HG03432 (cell line): ENCODE data around the gene MMP11.
A peak's percentile ranks its signal among the peaks of the same experiment; 100 is the strongest.

Source experiments
- ATAC-seq: cut with Tn5 transposase; IDR thresholded peaks from one replicate; pipeline ENCODE4 v1.9.1; 2021; ENCODE audit warnings: mild to moderate bottlenecking, moderate library complexity; ENCODE audit not compliant: unreplicated experiment

Gene MMP11

GRCh38 chr22:23756891-23757290, 15.8 kb upstream of the MMP11 start:
- ATAC-seq: no peak

DNA sequence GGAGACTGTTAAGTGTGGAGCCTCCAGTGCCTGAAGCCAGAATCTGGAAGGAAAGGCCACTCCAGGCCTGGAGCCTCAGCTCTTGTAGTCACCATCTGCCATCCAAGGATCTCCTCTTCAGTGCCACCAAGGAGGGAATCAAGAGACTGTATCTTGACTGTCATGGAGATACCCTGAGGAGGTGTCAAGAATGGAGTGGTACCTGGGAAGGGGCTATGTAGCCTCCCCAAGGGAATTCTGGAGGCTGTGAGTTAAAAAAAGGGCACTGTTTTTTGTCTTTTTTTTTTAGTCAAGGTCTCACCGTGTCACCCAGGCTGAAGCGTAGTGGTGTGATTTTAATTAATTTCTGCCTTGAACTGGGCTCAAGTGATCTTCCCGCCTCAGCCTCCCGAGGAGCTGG, 13.1 kb upstream of the MMP11 start:
- ATAC-seq: no peak

DNA sequence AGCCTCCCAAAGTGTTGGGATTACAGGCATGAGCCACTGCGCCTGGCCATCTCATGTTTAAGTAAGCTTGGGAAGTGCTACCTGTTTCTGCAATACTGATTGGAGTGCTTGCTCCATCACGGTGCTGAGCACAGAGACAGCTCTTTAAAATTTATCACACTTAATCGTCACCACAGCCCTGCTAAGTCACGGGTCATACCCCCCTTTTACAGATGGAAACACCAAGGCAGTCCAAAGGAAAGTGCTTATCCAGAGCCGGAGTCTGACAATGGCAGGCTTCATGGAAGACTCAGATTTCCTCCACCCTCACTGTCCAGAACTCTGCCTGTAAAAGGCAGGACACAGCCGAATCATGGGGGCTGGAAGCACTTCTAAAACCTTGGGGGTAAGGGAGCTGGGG, 12.6 kb upstream of the MMP11 start:
- no peak for ATAC-seq

DNA sequence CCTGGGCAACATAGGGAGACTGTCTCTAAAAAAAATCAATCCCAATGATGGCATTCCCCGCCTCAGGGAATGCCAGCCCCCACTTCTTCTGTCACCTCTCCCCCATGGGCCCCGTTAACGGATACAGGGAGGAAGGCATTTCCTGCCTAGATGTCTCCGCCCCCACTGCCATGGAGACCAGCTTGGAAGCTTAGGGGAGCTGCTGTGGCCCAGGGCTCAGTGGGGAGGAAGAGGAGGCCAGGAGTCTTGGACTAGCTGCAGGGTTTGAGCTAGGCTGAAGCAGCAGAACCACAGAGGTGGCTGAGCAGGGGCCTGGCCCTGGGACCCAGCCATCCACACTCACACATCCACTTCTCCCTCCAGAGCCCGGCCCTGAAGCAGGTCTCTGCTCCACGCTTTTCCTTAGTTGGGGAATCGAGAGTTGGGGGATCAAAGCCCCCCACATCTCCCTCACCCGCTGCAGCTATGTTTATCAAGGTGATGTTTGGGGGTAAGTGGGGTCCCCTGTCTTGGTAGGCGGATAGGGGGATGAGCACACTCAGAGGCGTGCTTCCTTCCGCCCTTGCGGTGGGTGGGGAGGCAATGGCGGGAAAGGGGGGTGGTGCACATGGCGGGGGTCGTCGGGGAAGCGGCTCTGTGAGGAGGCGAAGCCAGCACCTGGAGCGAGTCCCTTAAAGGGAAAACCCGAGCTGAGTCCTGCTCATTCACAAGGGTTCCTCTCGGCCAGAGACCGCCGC, 9.6 kb upstream of the MMP11 start, which contains the start of gene C22orf15:
TSS of gene C22orf15 (plus strand) at position 149 of the 737 bp plus-strand sequence. CDS start at position 466, 317 bp downstream.
- no peak for ATAC-seq

DNA sequence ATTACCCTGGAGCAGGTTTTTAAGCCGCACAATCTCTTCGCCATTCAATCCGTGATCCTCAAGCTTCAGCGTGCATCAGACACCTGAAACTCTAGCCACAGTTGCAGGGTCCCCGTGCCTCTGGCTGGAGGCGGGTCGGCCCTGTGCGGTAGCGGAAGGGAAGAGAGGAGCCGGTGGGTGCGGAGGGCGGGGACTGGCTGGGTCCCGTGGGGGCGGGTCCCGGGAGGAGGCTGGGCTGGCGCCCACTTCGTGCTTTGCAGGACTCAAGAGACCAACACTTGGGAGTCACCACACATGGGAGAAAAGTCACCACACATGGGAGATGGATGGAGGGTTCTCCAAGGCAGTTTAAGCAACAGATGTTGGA, 9.1 kb upstream of the MMP11 start:
- ATAC-seq: no peak

DNA sequence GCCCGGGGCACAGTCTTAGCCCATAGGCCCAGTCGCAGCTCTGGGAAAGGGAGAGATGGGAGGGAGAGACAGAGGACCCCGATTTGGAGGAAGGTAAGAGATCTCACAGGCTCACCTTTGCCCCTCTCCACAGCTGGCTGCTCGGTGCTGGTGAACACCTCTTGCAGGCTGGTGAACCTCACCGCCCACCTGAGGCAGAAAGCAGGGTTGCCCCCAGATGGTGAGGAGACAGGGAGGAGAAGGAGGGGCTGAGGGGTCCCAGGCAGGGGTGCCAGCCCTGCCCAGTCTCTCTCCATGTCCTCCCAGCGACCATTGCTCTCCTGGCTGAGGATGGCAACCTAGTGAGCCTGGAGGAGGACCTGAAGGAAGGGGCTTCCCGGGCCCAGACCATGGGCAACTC, 8.7 kb upstream of the MMP11 start:
- no peak for ATAC-seq

- no peak for ATAC-seq
Measured at GRCh38 chr22:23764899-23765881, 7.5 kb upstream of the MMP11 start.

DNA sequence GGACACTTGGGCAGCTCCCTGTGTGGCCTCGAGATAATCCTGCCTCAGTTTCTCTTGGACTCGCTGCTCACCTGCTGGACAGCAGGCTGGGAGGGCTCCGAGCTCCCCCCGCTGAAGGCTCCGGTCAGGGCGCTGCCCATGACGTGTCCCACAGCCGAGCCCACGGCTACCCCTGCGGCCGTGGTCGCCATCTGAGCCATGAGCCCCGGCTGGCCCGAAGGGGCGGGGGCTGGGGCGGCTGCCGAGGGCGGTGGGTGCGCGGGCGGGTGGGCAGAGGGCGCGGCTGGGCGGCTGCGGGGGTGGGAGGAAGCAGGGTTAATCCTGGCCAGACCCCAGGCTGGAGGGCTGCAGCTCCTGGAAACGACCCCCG, 5.4 kb upstream of the MMP11 start:
- ATAC-seq: no peak

DNA sequence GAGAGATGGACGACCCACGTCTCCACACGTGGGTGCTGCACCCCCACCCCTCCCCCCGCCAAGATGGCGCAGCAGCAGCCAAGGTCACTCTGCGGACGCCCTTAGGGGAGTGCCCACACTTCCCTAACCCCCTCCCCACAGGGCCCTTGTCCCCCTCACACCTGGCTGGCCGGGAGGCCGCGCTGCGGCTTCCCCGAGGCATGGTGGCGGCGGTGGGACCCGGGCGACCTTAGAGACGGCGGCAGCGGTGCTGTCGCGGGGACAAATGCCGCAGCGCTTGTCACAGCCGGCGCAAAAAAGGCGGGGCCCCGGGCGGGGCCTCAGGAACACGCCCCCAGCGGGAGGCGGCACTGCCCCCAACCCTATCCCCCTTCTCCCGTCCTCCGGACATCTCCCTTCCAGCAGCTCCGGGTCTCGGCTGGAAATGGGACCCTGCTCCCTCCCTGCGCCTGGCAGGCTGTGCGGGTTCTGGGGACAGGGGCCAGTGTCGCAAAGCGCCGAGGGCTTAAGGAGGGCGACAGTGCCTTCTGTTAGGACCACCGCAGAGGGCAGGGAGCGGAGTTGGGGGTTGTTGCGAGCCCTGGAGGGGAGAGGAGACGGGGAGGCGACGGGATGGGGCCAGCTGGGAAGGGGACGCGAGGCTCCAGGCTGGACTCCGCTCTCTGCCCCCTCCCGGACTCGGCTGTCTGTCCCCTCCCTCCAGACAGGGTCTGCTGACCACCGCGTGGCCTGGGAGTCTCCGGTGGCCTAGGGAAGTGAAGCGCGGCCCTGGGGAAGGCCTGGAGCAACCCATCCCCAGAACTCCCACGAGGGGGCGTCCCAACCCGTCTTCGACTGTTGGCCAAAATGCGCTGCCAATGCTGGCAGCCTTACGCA, 4.7 kb upstream of the MMP11 start, which contains the start of gene CHCHD10:
TSS of gene CHCHD10 (minus strand) at position 300 of the 876 bp plus-strand sequence. CDS start at position 202, 98 bp downstream.
- ATAC-seq: peak; percentile 62

DNA sequence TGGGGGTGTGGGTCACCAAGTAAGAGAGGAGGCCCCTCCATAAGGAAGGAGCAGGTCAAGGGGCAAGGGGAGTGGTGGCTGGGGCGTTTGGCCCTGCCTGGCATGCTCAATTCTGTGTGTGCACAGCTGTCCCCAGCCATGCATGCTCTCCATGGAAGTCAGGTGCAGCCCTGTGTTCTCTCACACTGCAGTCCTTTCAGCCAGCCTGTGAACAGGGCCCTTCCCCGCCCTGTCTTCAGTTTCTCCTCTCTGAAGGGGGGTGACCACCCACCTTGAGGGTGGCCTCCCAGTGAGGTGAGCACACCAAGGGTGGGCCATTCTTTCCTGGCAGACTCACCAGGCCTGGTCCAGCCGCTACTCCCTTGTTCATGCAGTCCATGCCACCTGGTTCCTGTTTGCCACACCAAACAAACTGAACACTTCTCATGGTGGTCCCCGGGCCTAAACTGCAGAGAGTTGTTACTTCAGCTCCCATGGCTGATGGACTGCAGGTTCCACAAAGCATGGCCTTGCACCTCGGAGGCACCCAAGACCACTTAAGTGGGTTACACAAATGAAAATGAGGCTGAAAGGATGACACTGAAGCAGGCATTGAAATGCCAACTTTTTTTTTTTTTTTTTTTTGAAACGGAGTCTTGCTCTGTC, 3.2 kb upstream of the MMP11 start:
- no peak for ATAC-seq

DNA sequence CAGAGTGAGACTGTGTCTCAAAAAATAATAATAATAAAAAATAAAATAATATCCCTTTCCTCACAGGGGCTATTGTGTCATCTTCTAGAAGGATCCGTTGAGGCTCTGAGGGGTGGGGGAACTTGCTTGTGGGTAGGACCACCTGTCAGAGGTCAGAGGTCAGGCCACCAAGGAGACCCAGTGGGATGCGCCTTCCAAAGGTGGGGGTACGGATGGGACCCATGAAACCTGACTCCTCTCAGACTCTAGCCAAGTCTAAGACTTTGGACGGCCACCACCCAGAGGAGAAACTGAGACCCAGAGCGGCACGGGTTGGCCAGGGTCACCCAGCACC, 367 bp upstream of the MMP11 start:
- ATAC-seq: no peak

- ATAC-seq: no peak
Measured at GRCh38 chr22:23773483-23774113, 949 bp downstream of the MMP11 start.

DNA sequence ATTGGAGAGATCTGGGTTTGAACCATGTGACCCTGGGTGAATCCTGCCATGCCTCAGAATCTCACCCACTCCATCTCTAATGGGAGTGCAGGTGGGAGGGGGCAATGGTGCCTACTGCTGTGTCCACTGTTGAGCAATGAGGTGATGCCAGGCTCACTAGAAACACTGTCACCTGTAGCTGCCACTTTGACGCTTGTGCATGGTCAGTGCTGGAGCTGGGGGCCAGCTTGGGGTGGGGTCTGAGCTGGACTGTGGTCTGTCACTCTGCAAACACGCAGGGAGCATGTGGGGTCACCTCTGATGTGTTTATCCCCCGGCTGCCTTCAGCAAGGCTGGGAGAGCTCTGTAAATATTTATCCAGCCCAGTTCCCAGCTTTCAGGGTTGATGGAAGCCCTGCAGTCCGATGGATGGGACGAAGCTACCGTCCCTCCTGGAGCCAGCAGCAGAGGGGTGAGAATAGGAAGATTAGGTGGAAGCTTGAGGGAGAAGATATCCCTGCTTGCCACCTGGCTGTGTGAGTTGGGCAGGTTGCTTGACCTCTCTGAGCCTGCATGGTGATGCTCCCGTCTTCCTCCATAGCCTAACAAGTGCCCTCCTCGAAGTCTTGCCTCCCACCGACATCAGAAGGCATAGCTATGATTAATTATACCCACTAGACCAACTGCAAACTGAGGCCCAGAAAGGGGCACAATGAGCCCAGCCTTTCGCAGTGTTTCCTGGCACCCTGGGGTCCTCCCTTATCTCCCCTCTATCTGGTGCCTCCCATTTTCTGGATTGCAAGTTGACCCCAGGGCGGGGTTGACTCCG, 1.7 kb downstream of the MMP11 start:
- ATAC-seq: no peak

- ATAC-seq: no peak
Measured at GRCh38 chr22:23774922-23775436, 2.3 kb downstream of the MMP11 start.

DNA sequence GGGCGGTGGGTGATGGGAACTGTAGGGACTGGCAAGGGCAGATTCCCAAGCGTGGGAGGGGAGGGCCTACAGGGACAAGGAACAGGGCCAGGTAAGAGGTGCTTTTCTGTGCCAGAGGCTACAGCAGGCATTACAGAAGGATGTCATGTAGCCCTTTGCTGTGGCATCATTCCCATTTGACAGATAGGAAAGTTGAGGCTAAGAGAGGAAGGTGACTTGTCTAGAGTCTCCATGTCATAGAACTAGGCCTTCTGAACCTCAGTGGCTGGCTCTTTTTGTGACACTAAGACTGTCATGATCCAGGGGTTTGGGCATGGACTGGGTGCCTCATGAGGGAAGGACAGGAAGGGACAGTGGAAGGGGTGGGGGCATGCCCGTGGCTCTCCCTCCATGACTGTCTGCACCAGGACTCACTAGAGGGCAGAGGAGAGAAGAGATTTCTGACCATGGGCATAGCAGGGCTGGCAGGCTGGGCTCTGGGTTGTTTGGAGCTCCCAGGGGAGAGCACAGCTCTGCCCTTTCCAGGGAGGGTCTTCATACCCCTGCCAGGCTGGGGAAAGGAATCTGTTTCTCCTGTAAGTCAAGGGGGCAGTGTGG, 3.2 kb downstream of the MMP11 start:
- ATAC-seq: no peak

GRCh38 chr22:23777776-23778576, 5.3 kb downstream of the MMP11 start:
- ATAC-seq: no peak

GRCh38 chr22:23778577-23778900, 5.9 kb downstream of the MMP11 start:
- ATAC-seq: no peak

DNA sequence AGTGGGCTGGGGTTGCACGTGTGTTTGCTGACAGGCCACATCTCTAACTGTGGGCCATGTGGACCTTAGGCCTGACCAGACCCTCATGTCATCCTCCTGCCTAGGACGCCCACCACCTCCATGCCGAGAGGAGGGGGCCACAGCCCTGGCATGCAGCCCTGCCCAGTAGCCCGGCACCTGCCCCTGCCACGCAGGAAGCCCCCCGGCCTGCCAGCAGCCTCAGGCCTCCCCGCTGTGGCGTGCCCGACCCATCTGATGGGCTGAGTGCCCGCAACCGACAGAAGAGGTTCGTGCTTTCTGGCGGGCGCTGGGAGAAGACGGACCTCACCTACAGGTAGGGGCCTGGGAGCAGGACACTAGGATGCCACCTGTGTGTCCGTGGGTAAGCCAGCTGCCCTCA, 6.4 kb downstream of the MMP11 start:
- no peak for ATAC-seq
